HG03139 (cell line): ENCODE measurements around the gene MOB3B.

ENCODE experiments used
- ATAC-seq: cut with Tn5 transposase; IDR thresholded peaks from one replicate; pipeline ENCODE4 v1.9.1; 2021; ENCODE audit not compliant: unreplicated experiment

Gene MOB3B

GRCh38 chr9:27303219-27303618 lies 226.4 kb downstream of the MOB3B start:
- ATAC-seq, result no peak

GRCh38 chr9:27297050-27297449 lies 232.6 kb downstream of the MOB3B start, which contains the start of gene EQTN:
TSS of gene EQTN (minus strand) at chr9:27297150. CDS start at chr9:27297055, 95 bp downstream.
- no peak for ATAC-seq

GRCh38 chr9:27293996-27294395 lies 235.6 kb downstream of the MOB3B start:
- ATAC-seq, result no peak

GRCh38 chr9:27292659-27293405 lies 236.8 kb downstream of the MOB3B start:
- no peak for ATAC-seq

GRCh38 chr9:27291292-27291691 lies 238.3 kb downstream of the MOB3B start:
- no peak for ATAC-seq

- no peak for ATAC-seq
Measured at GRCh38 chr9:27282269-27282668, 247.3 kb downstream of the MOB3B start.

- no peak for ATAC-seq
Measured at GRCh38 chr9:27280860-27281259, 248.8 kb downstream of the MOB3B start.

- no peak for ATAC-seq
Measured at GRCh38 chr9:27280249-27280648, 249.4 kb downstream of the MOB3B start.

GRCh38 chr9:27279611-27280010 lies 250.0 kb downstream of the MOB3B start:
- ATAC-seq, result no peak

- no peak for ATAC-seq
Measured at GRCh38 chr9:27278374-27278773, 251.2 kb downstream of the MOB3B start.

GRCh38 chr9:27276193-27277030 lies 253.2 kb downstream of the MOB3B start:
- no peak for ATAC-seq
